ENCODE data around the gene ATG16L2. TPM values are rescaled to one million over a fixed set of nuclear protein-coding genes. Genes with fewer than 3 reads are reported as not detected.

ATG16L2 gene
- total and polyA plus RNA-seq, 10 of the 15 experiments (the other 5 are each of a cell fraction or from before 2014, with no cell fraction given), result 1.9 to 67.7 (median 30.4) TPM

DNA sequence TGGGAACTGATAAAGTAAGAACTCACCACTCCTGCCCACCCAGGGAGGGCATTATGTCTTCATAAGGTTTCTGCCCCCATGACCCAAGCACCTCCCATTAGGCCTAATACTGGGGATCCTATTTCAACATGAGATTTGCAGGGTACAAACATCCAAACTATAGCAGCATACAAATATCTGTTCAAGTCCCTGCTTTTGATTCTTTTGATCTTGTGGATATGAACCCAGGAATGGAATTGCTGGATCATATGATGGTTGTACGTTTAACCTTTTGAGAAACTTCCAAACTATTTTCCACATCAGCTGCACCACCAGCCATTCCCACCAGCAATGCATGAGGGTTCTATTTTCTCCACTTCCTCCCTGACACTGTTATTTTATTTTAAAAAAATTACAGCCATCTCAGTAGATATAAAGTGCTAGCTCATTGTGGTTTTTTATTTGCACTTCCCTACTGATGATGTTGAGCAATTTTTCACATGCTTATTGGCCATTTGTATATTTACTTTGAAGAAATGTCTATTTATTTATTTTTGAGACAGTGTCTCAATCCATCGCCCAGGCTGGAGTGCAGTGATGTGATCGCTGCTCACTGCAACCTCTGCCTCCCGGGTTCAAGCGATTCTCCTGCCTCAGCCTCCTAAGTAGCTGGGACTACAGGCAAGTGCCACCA lies 7.1 kb upstream of the ATG16L2 start (continued):
- TF ChIP-seq, protein P1, sequence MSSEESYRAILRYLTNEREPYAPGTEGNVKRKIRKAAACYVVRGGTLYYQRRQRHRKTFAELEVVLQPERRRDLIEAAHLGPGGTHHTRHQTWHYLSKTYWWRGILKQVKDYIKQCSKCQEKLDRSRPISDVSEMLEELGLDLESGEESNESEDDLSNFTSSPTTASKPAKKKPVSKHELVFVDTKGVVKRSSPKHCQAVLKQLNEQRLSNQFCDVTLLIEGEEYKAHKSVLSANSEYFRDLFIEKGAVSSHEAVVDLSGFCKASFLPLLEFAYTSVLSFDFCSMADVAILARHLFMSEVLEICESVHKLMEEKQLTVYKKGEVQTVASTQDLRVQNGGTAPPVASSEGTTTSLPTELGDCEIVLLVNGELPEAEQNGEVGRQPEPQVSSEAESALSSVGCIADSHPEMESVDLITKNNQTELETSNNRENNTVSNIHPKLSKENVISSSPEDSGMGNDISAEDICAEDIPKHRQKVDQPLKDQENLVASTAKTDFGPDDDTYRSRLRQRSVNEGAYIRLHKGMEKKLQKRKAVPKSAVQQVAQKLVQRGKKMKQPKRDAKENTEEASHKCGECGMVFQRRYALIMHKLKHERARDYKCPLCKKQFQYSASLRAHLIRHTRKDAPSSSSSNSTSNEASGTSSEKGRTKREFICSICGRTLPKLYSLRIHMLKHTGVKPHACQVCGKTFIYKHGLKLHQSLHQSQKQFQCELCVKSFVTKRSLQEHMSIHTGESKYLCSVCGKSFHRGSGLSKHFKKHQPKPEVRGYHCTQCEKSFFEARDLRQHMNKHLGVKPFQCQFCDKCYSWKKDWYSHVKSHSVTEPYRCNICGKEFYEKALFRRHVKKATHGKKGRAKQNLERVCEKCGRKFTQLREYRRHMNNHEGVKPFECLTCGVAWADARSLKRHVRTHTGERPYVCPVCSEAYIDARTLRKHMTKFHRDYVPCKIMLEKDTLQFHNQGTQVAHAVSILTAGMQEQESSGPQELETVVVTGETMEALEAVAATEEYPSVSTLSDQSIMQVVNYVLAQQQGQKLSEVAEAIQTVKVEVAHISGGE (CRISPR knock-in tag; IDR thresholded peaks at IDR 0.05), result no peak
- TF ChIP-seq ZNF217 (IDR thresholded peaks at IDR 0.05) (no peak), POLR2AphosphoS5 (IDR thresholded peaks at IDR 0.05; ENCODE audit: low read length) (no peak), BACH1 (IDR thresholded peaks at IDR 0.05; ENCODE audit: borderline replicate concordance) (no peak), IKZF2 (IDR thresholded peaks at IDR 0.05) (no peak), STAT1 (conservative IDR thresholded peaks at IDR 0.05) (no peak), SMC3 (IDR thresholded peaks at IDR 0.05; ENCODE audit: borderline replicate concordance, low read length) (no peak), MEF2A (IDR thresholded peaks at IDR 0.05; ENCODE audit: insufficient read depth, low read depth, low read length) (no peak), DPF2 (IDR thresholded peaks at IDR 0.05) (no peak)
- TF ChIP-seq, protein P2, sequence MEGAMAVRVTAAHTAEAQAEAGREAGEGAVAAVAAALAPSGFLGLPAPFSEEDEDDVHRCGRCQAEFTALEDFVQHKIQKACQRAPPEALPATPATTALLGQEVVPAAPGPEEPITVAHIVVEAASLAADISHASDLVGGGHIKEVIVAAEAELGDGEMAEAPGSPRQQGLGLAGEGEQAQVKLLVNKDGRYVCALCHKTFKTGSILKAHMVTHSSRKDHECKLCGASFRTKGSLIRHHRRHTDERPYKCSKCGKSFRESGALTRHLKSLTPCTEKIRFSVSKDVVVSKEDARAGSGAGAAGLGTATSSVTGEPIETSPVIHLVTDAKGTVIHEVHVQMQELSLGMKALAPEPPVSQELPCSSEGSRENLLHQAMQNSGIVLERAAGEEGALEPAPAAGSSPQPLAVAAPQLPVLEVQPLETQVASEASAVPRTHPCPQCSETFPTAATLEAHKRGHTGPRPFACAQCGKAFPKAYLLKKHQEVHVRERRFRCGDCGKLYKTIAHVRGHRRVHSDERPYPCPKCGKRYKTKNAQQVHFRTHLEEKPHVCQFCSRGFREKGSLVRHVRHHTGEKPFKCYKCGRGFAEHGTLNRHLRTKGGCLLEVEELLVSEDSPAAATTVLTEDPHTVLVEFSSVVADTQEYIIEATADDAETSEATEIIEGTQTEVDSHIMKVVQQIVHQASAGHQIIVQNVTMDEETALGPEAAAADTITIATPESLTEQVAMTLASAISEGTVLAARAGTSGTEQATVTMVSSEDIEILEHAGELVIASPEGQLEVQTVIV (IDR thresholded peaks at IDR 0.05; ENCODE audit: borderline replicate concordance, partially characterized antibody), result no peak
- TF ChIP-seq, protein P3, sequence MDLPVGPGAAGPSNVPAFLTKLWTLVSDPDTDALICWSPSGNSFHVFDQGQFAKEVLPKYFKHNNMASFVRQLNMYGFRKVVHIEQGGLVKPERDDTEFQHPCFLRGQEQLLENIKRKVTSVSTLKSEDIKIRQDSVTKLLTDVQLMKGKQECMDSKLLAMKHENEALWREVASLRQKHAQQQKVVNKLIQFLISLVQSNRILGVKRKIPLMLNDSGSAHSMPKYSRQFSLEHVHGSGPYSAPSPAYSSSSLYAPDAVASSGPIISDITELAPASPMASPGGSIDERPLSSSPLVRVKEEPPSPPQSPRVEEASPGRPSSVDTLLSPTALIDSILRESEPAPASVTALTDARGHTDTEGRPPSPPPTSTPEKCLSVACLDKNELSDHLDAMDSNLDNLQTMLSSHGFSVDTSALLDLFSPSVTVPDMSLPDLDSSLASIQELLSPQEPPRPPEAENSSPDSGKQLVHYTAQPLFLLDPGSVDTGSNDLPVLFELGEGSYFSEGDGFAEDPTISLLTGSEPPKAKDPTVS (IDR thresholded peaks at IDR 0.05; ENCODE audit: low read depth, low read length), result no peak
- TF ChIP-seq, protein P4, sequence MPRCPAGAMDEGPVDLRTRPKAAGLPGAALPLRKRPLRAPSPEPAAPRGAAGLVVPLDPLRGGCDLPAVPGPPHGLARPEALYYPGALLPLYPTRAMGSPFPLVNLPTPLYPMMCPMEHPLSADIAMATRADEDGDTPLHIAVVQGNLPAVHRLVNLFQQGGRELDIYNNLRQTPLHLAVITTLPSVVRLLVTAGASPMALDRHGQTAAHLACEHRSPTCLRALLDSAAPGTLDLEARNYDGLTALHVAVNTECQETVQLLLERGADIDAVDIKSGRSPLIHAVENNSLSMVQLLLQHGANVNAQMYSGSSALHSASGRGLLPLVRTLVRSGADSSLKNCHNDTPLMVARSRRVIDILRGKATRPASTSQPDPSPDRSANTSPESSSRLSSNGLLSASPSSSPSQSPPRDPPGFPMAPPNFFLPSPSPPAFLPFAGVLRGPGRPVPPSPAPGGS (IDR thresholded peaks at IDR 0.05; ENCODE audit: borderline replicate concordance, insufficient read depth, low read depth, low read length, poor library complexity, severe bottlenecking), result no peak
